ENCODE data around the gene ANO3. TPM values are rescaled to one million over a fixed set of nuclear protein-coding genes. Genes with fewer than 3 reads are reported as not detected.

The ANO3 gene
- total RNA-seq, 4 donors from 2014 or later = 0.12 to 0.32 (median 0.19) TPM; not detected in 1

DNA sequence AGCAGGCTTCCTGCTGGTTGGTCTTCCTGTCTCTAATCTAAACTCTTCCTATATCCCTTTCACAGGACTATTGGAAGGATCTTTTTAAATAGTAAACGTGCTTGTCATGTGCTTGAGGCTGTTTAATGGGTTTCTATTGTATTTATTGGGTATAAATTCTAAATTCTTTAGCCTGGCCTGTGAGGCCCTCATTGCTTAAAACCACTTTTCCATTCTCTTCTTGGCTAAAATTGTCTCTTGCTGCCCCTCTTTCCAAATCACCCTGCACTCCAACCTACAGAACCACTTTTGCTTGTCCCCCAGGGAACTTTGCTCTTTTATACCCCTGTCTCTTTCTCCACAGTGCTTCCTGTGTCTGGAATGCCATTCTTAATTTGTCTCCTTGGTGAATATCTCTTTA is 286.5 kb downstream of the ANO3 start:
- intact Hi-C loops (cut with DNase I; ENCODE audit: low total_unique reads) = no loop called here
- DNase-seq (ENCODE audit: low spot score in 2 of 2) = no peak
- TF ChIP-seq, protein P1, sequence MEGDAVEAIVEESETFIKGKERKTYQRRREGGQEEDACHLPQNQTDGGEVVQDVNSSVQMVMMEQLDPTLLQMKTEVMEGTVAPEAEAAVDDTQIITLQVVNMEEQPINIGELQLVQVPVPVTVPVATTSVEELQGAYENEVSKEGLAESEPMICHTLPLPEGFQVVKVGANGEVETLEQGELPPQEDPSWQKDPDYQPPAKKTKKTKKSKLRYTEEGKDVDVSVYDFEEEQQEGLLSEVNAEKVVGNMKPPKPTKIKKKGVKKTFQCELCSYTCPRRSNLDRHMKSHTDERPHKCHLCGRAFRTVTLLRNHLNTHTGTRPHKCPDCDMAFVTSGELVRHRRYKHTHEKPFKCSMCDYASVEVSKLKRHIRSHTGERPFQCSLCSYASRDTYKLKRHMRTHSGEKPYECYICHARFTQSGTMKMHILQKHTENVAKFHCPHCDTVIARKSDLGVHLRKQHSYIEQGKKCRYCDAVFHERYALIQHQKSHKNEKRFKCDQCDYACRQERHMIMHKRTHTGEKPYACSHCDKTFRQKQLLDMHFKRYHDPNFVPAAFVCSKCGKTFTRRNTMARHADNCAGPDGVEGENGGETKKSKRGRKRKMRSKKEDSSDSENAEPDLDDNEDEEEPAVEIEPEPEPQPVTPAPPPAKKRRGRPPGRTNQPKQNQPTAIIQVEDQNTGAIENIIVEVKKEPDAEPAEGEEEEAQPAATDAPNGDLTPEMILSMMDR (IDR thresholded peaks at IDR 0.05) = no peak
- TF ChIP-seq POLR2A (IDR thresholded peaks at IDR 0.05) = no peak
- WGBS, 2 donors = 45 to 57% methylated on average over 1 of the region's 1 CpG
- no peak overlapping the region for H3K4me3 ChIP-seq (ENCODE audit: low read depth, poor library complexity, severe bottlenecking)

DNA sequence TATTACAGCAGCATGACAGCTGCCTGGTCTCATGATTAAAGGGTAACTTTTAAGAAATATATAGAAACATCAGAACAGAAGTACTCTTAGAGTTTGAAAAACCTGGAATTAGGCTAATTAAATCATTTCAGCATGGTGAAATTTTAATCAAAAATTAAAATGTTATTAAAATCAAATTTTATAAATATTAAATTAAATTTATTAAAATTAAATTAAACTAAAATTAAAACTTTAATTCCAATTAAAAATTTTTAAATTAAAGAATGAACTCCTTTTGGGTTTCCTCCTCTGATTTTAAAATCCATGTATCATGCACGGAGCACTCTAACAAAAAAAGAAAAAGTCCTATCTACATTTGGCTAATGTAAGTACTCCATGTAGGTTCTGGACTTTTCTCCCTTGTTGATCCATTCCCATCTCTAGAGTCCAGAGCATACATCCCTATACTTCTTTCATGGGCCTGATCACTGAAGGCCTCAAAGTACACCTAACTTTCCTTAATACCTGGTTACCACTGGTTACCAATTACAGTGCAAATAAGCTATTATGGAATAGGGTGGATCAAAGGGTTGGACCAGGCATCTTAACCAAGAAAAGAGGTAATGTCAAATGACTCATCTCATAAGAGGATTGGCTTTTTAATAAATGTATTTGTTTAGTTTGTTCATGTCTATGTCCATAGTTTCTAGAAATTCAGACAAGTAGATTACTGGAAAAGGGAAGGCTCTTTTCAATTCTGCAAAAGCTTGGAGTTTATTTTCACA is 288.5 kb downstream of the ANO3 start:
- intact Hi-C loops (cut with DNase I; ENCODE audit: low total_unique reads) = no loop called here
- no peak for TF ChIP-seq POLR2A (IDR thresholded peaks at IDR 0.05)
- TF ChIP-seq, protein P1 (IDR thresholded peaks at IDR 0.05) = no peak
- DNase-seq (ENCODE audit: low spot score in 2 of 2) = no peak
- WGBS, 2 donors = 89 to 93% methylated on average over 1 of the region's 1 CpG
- no peak overlapping the region for H3K4me3 ChIP-seq (ENCODE audit: low read depth, poor library complexity, severe bottlenecking)

DNA sequence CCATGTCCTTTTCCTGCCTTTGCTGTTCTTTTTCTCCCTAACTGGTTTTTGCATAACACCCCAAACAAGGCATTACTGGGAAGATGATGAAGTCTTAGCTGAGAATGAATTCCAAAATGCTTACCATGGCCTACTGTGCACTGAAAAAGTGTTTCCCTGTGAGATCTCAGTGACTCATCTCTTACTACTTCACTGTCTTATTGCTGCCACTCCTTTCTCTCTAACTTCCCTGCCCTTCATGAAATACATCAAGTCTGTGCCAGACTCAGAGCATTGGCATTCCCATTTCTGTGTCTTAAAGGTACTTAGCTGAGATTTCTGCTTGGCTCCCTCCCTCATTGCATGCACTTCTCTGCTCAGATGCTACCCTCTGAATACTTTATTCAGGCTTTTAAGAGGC is 289.2 kb downstream of the ANO3 start:
- intact Hi-C loops (cut with DNase I; ENCODE audit: low total_unique reads) = no loop called here

DNA sequence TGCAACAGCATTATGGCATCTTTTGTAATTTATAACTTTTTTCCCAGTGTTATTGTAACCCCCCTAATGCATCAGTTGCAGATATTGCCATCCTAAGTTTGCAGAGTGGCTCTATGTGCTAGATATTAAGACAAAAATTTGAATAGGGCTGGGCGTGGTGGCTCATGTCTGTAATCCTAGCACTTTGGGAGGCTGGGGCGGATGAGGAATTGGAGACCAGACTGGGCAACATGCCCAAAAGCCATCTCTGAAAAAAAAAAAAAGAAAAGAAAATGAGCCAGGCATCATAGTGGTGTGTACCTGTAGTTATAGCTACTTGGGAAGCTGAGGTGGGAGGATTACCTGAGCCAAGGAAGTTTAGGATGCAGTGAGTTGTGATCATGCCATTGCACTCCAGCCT is 290.3 kb downstream of the ANO3 start:
- H3K4me3 ChIP-seq (ENCODE audit: low read depth, poor library complexity, severe bottlenecking) = no peak overlapping the region
- WGBS, 2 donors = 55 to 56% methylated on average over 2 of the region's 2 CpGs
- TF ChIP-seq POLR2A (IDR thresholded peaks at IDR 0.05) = no peak
- TF ChIP-seq, protein P1 (IDR thresholded peaks at IDR 0.05) = no peak
- intact Hi-C loops (cut with DNase I; ENCODE audit: low total_unique reads) = no loop called here
- no peak for DNase-seq (ENCODE audit: low spot score in 2 of 2)

More for the DNA sequence above, 289.2 kb downstream of the ANO3 start:
- TF ChIP-seq POLR2A (IDR thresholded peaks at IDR 0.05) = no peak
- TF ChIP-seq, protein P1 (IDR thresholded peaks at IDR 0.05) = no peak
- H3K4me3 ChIP-seq (ENCODE audit: low read depth, poor library complexity, severe bottlenecking) = no peak overlapping the region
- DNase-seq (ENCODE audit: low spot score in 2 of 2) = no peak

DNA sequence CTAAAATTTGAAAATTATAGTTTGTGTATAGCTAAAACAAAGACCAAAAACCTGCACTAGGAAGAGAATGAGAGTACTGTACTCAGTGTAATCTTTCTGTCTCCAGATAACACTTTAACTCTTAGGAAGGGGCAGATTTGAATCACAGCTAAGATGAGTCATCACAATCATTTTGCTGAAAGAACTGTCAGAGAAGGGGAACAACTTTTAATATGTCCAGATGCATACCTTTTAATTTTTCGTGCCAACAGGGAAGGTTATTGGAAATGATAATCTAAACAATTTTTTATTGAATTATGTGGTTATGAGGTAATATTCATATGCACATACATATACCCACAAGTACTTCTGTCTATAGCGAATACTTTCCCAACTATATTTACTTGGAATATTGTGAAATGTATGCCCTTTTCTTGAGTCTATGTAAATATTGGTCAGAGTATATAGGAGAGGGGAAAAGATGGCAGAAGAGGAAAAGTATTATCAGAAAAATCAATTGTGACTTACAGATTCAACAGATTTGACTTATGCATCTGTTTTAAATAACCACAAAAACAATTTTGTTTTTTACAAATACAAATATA is 291.2 kb downstream of the ANO3 start:
- intact Hi-C loops (cut with DNase I; ENCODE audit: low total_unique reads) = no loop called here
- H3K4me3 ChIP-seq (ENCODE audit: low read depth, poor library complexity, severe bottlenecking) = no peak overlapping the region
- no peak for DNase-seq (ENCODE audit: low spot score in 2 of 2)
- WGBS, 2 donors = 67 to 72% methylated on average over 2 of the region's 2 CpGs
- TF ChIP-seq, protein P1 (IDR thresholded peaks at IDR 0.05) = no peak
- TF ChIP-seq POLR2A (IDR thresholded peaks at IDR 0.05) = no peak
